Tibial artery (tissue), 4 donors: Measurements from ENCODE around the gene RIMBP2.

Experiments
- DNase-seq, 2 donors: peaks; one replicate each; pipeline ENCODE4 v3.0.0-alpha.2; 2019
- H3K27ac ChIP-seq, 2 donors: fragments of 200-600 bp; sonication (generic) in 1 of 2; 1 replicate in 1 of 2; 2 replicates in 1 of 2; pipeline ENCODE4 v1.5.1; 2018 to 2019; ENCODE audit warnings: mild to moderate bottlenecking in 1 of 2
- H3K27me3 ChIP-seq, 2 donors: fragments of 200-600 bp; sonication (generic) in 1 of 2; one replicate each; pipeline versions ENCODE4 v1.5.1 to v1.6.0; 2016 to 2019
- H3K36me3 ChIP-seq, 3 donors: fragments of 200-600 bp; sonication (generic) in 2 of 3; one replicate each; pipeline ENCODE4 v1.5.1; 2016 to 2019; ENCODE audit warnings: mild to moderate bottlenecking in 2 of 3
- H3K4me1 ChIP-seq, 4 donors: fragments of 200-600 bp; sonication (generic) in 2 of 4; 1 replicate in 3 of 4; 2 replicates in 1 of 4; pipeline ENCODE4 v1.5.1; 2016 to 2019
- H3K4me3 ChIP-seq, 2 donors: fragments of 200-600 bp; sonication (generic) in 1 of 2; 1 replicate in 1 of 2; 2 replicates in 1 of 2; pipeline ENCODE4 v1.5.1; 2018 to 2019; ENCODE audit warnings: mild to moderate bottlenecking in 2 of 2
- H3K9me3 ChIP-seq, 3 donors: fragments of 200-600 bp; sonication (generic) in 1 of 3; one replicate each; pipeline ENCODE4 v1.5.1; 2016 to 2019
- CTCF ChIP-seq, 2 experiments: fragments of 200-600 bp in 1 of 2; fragments of 450-650 bp in 1 of 2; IDR thresholded peaks; one replicate each; pipeline ENCODE4 v1.5.1; 2017 to 2019; ENCODE audit warnings: antibody characterized with exemption in 2 of 2, mild to moderate bottlenecking in 1 of 2, moderate library complexity in 1 of 2
- intact Hi-C: fragments of 100-400 bp; cut with DNase I; formaldehyde crosslinking; loops from one replicate; pipeline ENCODE4 v1.15.0; 2023; ENCODE audit warnings: low total_unique reads

Gene RIMBP2

GRCh38 chr12:130673036-130673705 is 42.9 kb downstream of the RIMBP2 start:
- Histone ChIP-seq H3K9me3 (peaks cover 0 to 2% (median 0%) of the 10 kb centered on the region in 3 donors), H3K4me1 (no peaks in the 10 kb centered on the region), H3K27ac (no peak overlapping the region), H3K27me3 (no peaks in the 10 kb centered on the region), H3K4me3 (no peak overlapping the region), H3K36me3 (no peaks in the 10 kb centered on the region)
- no peak for DNase-seq
- intact Hi-C loops, result no loop called here
- TF ChIP-seq CTCF (IDR thresholded peaks at IDR 0.05), result no peak

GRCh38 chr12:130672089-130672820 is 43.8 kb downstream of the RIMBP2 start:
- intact Hi-C loops, result no loop called here
- H3K9me3 ChIP-seq, result peaks cover 0 to 2% (median 0%) of the 10 kb centered on the region in 3 donors
- no peak for TF ChIP-seq CTCF (IDR thresholded peaks at IDR 0.05)
- no peaks in the 10 kb centered on the region for H3K27me3 ChIP-seq
- no peaks in the 10 kb centered on the region for H3K36me3 ChIP-seq
- H3K27ac ChIP-seq, result no peak overlapping the region
- DNase-seq, result no peak
- no peak overlapping the region for H3K4me3 ChIP-seq
- no peaks in the 10 kb centered on the region for H3K4me1 ChIP-seq

- no peak overlapping the region for H3K27ac ChIP-seq
- intact Hi-C loops, result no loop called here
- TF ChIP-seq CTCF (IDR thresholded peaks at IDR 0.05), result no peak
Observed at GRCh38 chr12:130671556-130671955, 44.5 kb downstream of the RIMBP2 start.

GRCh38 chr12:130669797-130670196 is 46.3 kb downstream of the RIMBP2 start:
- Histone ChIP-seq H3K4me3 (no peak overlapping the region), H3K9me3 (no peaks in the 10 kb centered on the region), H3K27me3 (no peaks in the 10 kb centered on the region), H3K4me1 (no peaks in the 10 kb centered on the region), H3K27ac (no peak overlapping the region), H3K36me3 (no peaks in the 10 kb centered on the region)
- intact Hi-C loops, result no loop called here
- DNase-seq, result no peak
- no peak for TF ChIP-seq CTCF (IDR thresholded peaks at IDR 0.05)

More at GRCh38 chr12:130671556-130671955, 44.5 kb downstream of the RIMBP2 start:
- no peak overlapping the region for H3K4me3 ChIP-seq
- H3K36me3 ChIP-seq, result no peaks in the 10 kb centered on the region
- H3K27me3 ChIP-seq, result no peaks in the 10 kb centered on the region
- no peaks in the 10 kb centered on the region for H3K4me1 ChIP-seq
- DNase-seq, result no peak
- peaks cover 0 to under 1% (median 0%) of the 10 kb centered on the region in 3 donors for H3K9me3 ChIP-seq

- Histone ChIP-seq H3K4me1 (no peaks in the 10 kb centered on the region), H3K36me3 (no peaks in the 10 kb centered on the region), H3K27ac (no peak overlapping the region), H3K9me3 (no peaks in the 10 kb centered on the region), H3K4me3 (no peak overlapping the region), H3K27me3 (no peaks in the 10 kb centered on the region)
- intact Hi-C loops, result no loop called here
- no peak for TF ChIP-seq CTCF (IDR thresholded peaks at IDR 0.05)
- no peak for DNase-seq
Observed at GRCh38 chr12:130669205-130669557, 46.9 kb downstream of the RIMBP2 start.
